Pancreas (tissue), 10 donors: Measurements from ENCODE around the gene CDK14. TPM values are rescaled to one million over a fixed set of nuclear protein-coding genes. Genes with fewer than 3 reads are reported as not detected.

Experiments used
- ATAC-seq, 4 donors: fragments of 200-7000 bp; cut with Tn5 transposase; one replicate each; pipeline versions ENCODE4 v1.8.0 to v1.9.1; 2020; ENCODE audit warnings: mild to moderate bottlenecking in 4 of 4, moderate library complexity in 4 of 4
- DNase-seq, 6 donors: peaks; one replicate each; pipeline ENCODE4 v3.0.0-alpha.2; 2020
- FAIRE-seq: peaks from 2 replicates; lab custom pipeline; 2012; peaks lifted over from hg19 to GRCh38; lab: Jason Lieb, UNC
- H3K27ac ChIP-seq, 4 donors: fragments of 200-600 bp; sonication (generic); 1 replicate in 3 of 4; 2 replicates in 1 of 4; pipeline versions ENCODE4 v1.5.0 to v1.8.0; 2020
- H3K27me3 ChIP-seq, 4 donors: fragments of 200-600 bp; one replicate each; pipeline ENCODE4 v1.8.0; 2021
- H3K36me3 ChIP-seq, 3 donors: fragments of 200-600 bp; sonication (generic) in 1 of 3; one replicate each; pipeline versions ENCODE4 v1.5.0 to v1.8.0; 2020 to 2021
- H3K4me1 ChIP-seq, 3 donors: fragments of 200-600 bp; one replicate each; pipeline ENCODE4 v1.8.0; 2021
- H3K4me3 ChIP-seq, 4 donors: fragments of 200-600 bp; sonication (generic) in 2 of 4; one replicate each; pipeline versions ENCODE4 v1.5.0 to v1.8.0; 2020 to 2021
- H3K9me3 ChIP-seq, 4 donors: fragments of 200-600 bp; one replicate each; pipeline ENCODE4 v1.8.0; 2021
- CTCF ChIP-seq, 4 donors: fragments of 200-600 bp; sonication (generic) in 3 of 4; IDR thresholded peaks; one replicate each; pipeline versions ENCODE4 v1.5.0 to v1.8.0; 2021; ENCODE audit warnings: antibody characterized with exemption in 4 of 4
- WGBS, 2 donors: extraction: QIAGEN DNeasy Blood & Tissue Kit; methylation state at CpG; one replicate each; pipeline ENCODE4 v1.1.7; 2013; 5-methylcytosine and 5-hydroxymethylcytosine counted together
- intact Hi-C, 3 donors: fragments of 100-400 bp; cut with DNase I; formaldehyde crosslinking; loops; one replicate each; pipeline versions ENCODE4 v1.11.1 to v1.14.2; 2022
- polyA plus RNA-seq, 2 donors: library from polyadenylated mRNA; stranded (reverse); fragments of 200-250 nt; gene quantifications; one replicate each; pipeline ENCODE4 v1.2.3, GENCODE V29; 2013
- total RNA-seq, 6 donors: library from RNA; stranded (reverse); fragmentation: NEBNext Ultra II Directional in 4 of 6; extraction: Animal tissue kit (Norgen Biotek cat#: 25700) in 4 of 6; gene quantifications; one replicate each; pipeline versions ENCODE4 v1.2.1 to v1.2.4, GENCODE V29; 2021 to 2023
- donor health status: healthy with polysubstance abuse.
- donor health status: DM: no; HTN: no; CAD: no; lungs with moderate emphysema.
- donor health status: DM: no; HTN: no; CAD: no.
- donor health status: control.
- donor health status: control.
- donor health status: Bipolar disorder and iron deficiency.
- donor health status: DM: yes; HTN: yes; CAD: no.
- donor health status: DM: no; HTN: no; CAD: no.
- donor health status: DM: no; HTN: no; CAD: no.
- donor health status: DM: yes; HTN: yes; CAD: no.

CDK14 gene
- total and polyA plus RNA-seq, 8 donors, result 4.5 to 48.3 (median 24.7) TPM

- Histone ChIP-seq H3K27ac (no peak overlapping the region), H3K36me3 (no peaks in the 10 kb centered on the region), H3K9me3 (no peaks in the 10 kb centered on the region), H3K4me3 (no peak overlapping the region), H3K4me1 (no peaks in the 10 kb centered on the region), H3K27me3 (no peaks in the 10 kb centered on the region)
- 85 to 95% methylated on average over 1 of the region's 1 CpG for WGBS, 2 donors
- DNase-seq (no peak), ATAC-seq (no peak), FAIRE-seq (no peak)
- no peak for TF ChIP-seq CTCF (IDR thresholded peaks at IDR 0.05)
- intact Hi-C loops, result no loop called here
Measured at GRCh38 chr7:90586091-90586490, 10.0 kb upstream of the CDK14 start.

- Histone ChIP-seq H3K4me1 (no peaks in the 10 kb centered on the region), H3K27me3 (no peaks in the 10 kb centered on the region), H3K9me3 (no peaks in the 10 kb centered on the region), H3K27ac (no peak overlapping the region), H3K36me3 (no peaks in the 10 kb centered on the region), H3K4me3 (no peak overlapping the region)
- intact Hi-C loops, result no loop called here
- FAIRE-seq, result no peak
- WGBS, 2 donors, result 83 to 88% methylated on average over 2 of the region's 2 CpGs
- no peak for TF ChIP-seq CTCF (IDR thresholded peaks at IDR 0.05)
- no peak for DNase-seq
- no peak for ATAC-seq
Measured at GRCh38 chr7:90587766-90588165, 8.4 kb upstream of the CDK14 start.

GRCh38 chr7:90592033-90592432 lies 4.1 kb upstream of the CDK14 start:
- Histone ChIP-seq H3K27ac (no peak overlapping the region), H3K27me3 (no peaks in the 10 kb centered on the region), H3K4me3 (no peak overlapping the region), H3K9me3 (no peaks in the 10 kb centered on the region), H3K4me1 (no peaks in the 10 kb centered on the region), H3K36me3 (no peaks in the 10 kb centered on the region)
- intact Hi-C loops, result no loop called here
- TF ChIP-seq CTCF (IDR thresholded peaks at IDR 0.05), result no peak
- no peak for DNase-seq
- FAIRE-seq, result no peak
- no peak for ATAC-seq

GRCh38 chr7:90593205-90593604 lies 2.9 kb upstream of the CDK14 start:
- no peak overlapping the region for H3K4me3 ChIP-seq
- intact Hi-C loops, result no loop called here
- TF ChIP-seq CTCF (IDR thresholded peaks at IDR 0.05), result no peak
- H3K9me3 ChIP-seq, result no peaks in the 10 kb centered on the region
- FAIRE-seq (no peak), DNase-seq (no peak), ATAC-seq (no peak)
- no peak overlapping the region for H3K27ac ChIP-seq
- no peaks in the 10 kb centered on the region for H3K4me1 ChIP-seq
- H3K27me3 ChIP-seq, result no peaks in the 10 kb centered on the region
- no peaks in the 10 kb centered on the region for H3K36me3 ChIP-seq

- FAIRE-seq (no peak), ATAC-seq (peak in 1 of 4 donors; percentile 9), DNase-seq (peak in 1 of 6 donors; percentile 17)
- Histone ChIP-seq H3K9me3 (no peaks in the 10 kb centered on the region), H3K4me3 (peak overlapping the region in 1 of 4 donors; percentile 78), H3K36me3 (no peaks in the 10 kb centered on the region), H3K27me3 (no peaks in the 10 kb centered on the region), H3K27ac (peak overlapping the region in 2 of 4 donors; percentile 83 to 85), H3K4me1 (no peaks in the 10 kb centered on the region)
- WGBS, 2 donors, result 46 to 49% methylated on average over 11 of the region's 11 CpGs
- intact Hi-C loops, result no loop called here
- no peak for TF ChIP-seq CTCF (IDR thresholded peaks at IDR 0.05)
Measured at GRCh38 chr7:90594751-90595317, 1.3 kb upstream of the CDK14 start.
